Measurements from ENCODE around the gene OR51E2.
"Not testable (repeated sequence)": the region's sequence is repeated elsewhere in the genome, so short reads cannot be mapped to it uniquely, and the experiment has no call there.

OR51E2 gene

DNA sequence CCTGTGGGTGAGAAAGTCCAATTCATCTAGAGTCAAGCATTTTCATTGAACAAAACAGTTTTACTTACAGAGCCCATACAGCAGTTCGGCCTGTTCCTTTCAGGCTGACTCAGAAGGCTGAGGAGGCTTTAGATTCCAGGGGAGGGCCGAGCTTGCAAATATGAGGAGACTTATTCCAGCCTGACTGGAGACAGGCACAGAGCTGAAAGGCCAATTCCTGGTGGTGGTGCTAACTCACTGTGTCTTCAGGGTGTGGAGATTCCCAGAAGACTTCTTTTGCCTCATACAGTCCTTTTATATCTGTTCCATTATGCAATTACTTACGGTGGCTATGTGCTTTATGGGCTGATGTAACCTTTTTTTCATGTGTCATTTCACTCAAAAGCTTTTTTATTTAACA, at the start of gene OR51E2:
OR51E2 (minus strand) TSS at position 269 of the 400 bp plus-strand sequence. CDS start 15,142 bp downstream, outside the sequence.
- DNase-seq (ENCODE audit: low read depth in 2 of 2) = no peak

GRCh38 chr11:4740735-4741134, 43.1 kb upstream of the OR51E2 start:
- no peak for DNase-seq (ENCODE audit: low read depth in 2 of 2)

- DNase-seq (ENCODE audit: low read depth in 2 of 2) = no peak
These were observed 29.5 kb upstream of the OR51E2 start for GRCh38 chr11:4727171-4727570.

GRCh38 chr11:4722616-4723534, 25.2 kb upstream of the OR51E2 start:
- not testable (repeated sequence) for DNase-seq (ENCODE audit: low read depth in 2 of 2)

DNA sequence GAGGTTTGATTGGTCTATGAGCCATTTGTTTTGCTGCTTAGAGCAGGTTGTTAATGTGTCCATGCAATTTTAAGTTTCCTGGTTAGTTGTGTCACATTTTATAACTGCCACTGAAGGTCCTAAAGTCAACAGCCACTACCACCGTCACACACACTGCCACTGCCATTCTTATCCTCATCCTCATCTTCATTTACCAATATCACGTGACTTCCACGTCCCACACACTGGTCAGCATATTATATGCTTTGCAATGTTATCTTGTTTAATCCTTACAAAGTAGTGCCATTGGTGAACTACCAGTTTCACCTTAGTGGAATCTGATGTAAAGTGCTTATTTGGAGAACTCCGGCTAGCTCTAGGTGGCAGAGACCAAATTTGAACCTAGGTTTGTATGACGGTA, 16.6 kb upstream of the OR51E2 start:
- DNase-seq (ENCODE audit: low read depth in 2 of 2) = no peak

DNA sequence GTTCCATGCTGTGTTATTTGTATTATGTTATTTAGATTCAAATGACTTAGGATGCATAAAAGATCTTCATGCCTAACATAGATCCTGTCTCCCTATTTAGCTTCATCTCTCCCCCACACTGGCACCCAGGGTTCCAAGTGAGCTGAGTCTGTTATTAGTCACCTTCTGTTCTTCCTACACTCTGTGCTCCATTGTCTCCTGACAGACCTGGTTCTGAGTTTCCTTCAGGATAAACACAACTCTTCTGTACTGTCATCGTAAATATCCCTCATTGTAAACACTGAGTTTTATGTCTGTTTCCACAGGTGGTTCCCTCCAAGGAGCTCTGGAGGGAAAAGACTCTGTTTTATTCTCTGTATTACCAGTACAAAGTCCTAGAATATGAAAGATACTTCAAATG, 15.6 kb upstream of the OR51E2 start:
- DNase-seq (ENCODE audit: low read depth in 2 of 2) = no peak

DNA sequence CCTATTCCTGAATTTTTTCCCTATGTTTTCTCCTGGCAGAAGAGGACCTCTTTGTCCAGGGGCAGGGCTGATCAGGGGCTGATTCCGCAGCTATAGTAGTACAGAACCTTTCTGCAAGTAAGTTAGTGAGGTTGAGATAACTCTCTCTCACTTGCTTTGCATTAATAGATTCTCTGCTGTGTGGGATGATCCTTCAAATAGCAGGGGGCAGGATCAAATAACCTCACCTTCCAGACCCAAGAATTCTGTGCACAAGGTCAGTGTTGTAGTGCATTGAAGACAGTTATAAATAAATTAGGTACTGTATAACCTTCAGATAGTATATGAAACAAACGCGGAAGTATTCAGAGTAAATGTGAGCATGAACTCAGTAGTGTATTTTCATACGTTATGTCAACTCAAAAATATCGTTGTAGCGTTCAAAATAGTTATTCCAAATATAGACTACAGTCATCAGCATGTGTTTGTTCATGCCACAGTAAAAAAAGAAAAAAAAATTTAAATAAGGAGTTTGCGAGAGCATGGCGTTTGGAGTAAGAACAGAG, 7.2 kb upstream of the OR51E2 start:
- DNase-seq (ENCODE audit: low read depth in 2 of 2) = no peak

DNA sequence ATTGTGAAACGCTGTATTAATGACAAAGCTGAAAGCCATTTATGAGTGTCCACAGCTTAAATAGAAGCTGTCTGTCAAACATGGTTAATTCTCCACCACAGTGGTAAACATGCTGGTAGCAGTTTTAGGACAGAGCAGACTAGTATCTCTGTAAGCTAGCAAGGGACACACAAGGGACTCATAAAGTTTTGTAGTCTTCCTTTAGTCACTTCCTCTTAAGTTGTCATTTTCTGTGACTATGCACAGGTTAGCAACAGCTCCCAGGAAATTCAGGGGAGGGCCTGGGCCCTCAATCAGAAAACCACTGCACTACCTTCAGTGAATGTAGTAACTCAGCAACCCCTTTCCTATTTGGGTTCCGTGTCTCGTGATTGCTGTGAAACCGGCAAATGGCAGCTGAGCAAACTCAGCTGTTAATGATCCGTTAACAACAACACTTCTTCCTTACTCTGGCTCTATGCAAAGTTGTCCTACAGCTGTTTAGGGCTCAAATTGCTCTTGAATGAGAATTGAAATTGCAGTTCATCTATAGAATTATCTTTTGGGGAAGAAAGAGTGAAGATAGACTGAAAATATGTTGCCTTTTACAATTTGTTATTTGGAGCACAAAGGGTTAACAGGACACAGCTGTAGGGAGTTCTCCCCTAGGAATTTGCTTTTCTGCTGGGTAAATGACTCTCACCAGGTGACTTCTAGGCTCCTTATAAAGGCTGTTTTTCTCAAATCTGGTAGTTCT, 6.6 kb upstream of the OR51E2 start, which contains the start of gene MMP26:
MMP26 (plus strand) TSS at position 731 of the 736 bp plus-strand sequence.
- DNase-seq (ENCODE audit: low read depth in 2 of 2) = no peak

- no peak for DNase-seq (ENCODE audit: low read depth in 2 of 2)
These were observed 2.8 kb upstream of the OR51E2 start for GRCh38 chr11:4700436-4700820.

GRCh38 chr11:4699697-4700435, 2.2 kb upstream of the OR51E2 start:
- no peak for DNase-seq (ENCODE audit: low read depth in 2 of 2)

DNA sequence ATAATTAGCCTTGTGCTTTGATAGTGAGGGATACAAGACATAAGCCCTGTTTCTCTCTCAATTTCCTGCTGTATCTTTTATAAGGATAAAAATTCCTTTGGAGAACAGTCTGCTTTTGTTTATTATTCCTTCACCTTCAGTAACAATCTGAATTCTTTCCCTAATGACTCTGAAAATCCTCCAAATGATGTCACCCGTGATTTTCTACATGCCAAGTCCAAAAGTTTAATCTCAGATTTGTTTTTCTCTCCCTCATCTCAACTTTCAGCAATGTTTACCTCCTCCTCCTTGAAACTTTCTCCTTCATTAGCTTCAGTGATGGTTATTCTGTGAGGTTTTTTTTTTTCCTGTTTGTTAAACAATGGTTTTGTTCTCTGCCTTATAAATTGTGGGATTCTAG, 2.2 kb downstream of the OR51E2 start:
- DNase-seq (ENCODE audit: low read depth in 2 of 2) = no peak

GRCh38 chr11:4684631-4685285, 12.9 kb downstream of the OR51E2 start:
- no peak for DNase-seq (ENCODE audit: low read depth in 2 of 2)

DNA sequence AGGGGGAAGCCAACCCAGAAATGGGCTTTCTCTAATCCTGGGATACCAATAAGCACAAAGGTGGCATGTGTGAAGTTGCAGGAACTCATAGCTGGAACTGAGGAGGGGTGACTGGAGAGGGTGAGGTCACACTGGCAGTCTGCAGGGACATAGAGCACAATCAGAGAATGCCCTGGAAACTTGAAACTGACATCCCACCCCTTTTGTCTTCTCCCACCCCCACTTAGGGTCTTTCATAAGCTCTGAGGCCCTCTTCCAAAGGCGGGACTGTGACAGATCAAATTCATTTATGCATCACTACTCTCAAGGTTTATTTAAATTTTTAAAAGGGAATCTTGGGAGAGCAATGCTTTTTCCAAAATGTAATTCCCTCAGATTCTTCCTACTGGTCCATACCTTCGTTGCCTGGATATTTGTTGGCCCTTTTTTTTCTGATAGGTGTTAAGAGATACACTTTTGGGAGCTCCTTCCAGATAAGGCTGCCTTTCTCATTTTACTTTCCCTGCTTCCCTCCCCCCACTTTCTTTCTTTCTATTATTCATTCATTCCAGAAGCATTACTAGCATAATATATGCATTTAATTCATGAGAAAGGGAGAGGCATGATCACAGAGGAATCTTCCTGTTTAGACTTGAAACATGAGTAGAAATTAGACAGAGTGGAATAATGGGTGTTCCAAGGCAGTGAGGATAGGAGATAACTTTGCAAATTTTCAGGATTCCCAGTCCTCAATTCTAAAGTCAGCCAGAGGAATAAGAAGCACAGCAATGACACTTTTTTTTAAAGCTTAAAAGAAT, 14.8 kb downstream of the OR51E2 start:
- DNase-seq (ENCODE audit: low read depth in 2 of 2) = no peak

DNA sequence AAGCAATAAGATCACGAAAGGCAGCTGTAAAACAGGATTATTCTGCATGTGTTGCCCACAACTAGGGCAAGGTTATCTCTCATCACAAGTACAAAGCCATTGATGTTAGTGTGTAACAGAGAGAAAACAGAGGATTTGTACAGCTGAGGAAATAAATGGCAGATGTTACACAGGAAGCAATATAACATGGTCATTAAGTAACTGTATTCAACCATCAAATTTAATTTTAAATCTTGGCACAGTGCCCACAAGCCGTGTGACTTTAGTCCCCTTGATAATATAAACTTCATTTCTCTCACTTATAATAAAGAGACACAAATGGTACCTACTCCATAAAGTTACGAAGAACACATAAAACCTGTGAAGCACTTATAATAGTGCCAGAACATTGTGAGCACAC, 17.3 kb downstream of the OR51E2 start:
- no peak for DNase-seq (ENCODE audit: low read depth in 2 of 2)

DNA sequence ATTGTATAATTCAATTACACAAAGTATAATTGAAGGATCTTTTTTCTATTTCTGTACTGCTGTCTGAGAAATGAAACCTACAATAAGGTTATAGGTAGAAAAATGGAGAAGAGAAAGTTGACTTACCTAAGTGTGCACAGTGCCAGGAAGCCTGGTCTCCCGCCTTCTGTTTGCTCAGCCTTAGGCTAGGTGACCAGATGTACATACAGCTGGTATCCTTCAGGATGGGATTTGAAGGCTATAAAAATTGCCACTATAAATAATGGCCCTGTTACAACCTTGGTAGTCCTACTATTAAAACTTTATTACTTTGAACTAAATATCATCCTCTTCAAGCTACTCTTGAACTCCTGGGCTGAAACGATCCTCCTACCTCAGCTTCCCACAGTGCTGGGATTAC, 19.7 kb downstream of the OR51E2 start:
- no peak for DNase-seq (ENCODE audit: low read depth in 2 of 2)

GRCh38 chr11:4673781-4674180, 23.9 kb downstream of the OR51E2 start:
- no peak for DNase-seq (ENCODE audit: low read depth in 2 of 2)

GRCh38 chr11:4672470-4672869, 25.2 kb downstream of the OR51E2 start:
- no peak for DNase-seq (ENCODE audit: low read depth in 2 of 2)

DNA sequence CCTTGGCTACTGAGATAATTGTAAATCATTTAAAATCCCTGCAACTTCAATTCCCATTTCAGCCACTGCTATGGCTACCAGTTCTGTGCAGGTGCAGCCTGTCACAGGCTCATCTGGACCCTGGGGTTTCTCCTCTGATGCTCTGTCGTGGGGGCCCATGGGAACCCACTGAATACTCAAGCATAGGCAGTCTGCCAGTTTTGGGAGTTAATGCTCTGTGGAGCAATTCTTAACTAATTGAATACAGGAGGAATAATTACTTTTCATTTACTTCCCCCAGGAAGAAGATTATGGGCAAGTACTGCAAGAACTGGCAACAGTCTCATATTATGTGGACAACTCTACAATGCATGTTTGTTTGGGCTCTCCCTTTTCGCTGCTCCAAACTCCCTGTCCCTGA, 25.9 kb downstream of the OR51E2 start:
- DNase-seq (ENCODE audit: low read depth in 2 of 2) = no peak

GRCh38 chr11:4665424-4665823, 32.2 kb downstream of the OR51E2 start:
- no peak for DNase-seq (ENCODE audit: low read depth in 2 of 2)

GRCh38 chr11:4664786-4665185, 32.9 kb downstream of the OR51E2 start:
- no peak for DNase-seq (ENCODE audit: low read depth in 2 of 2)

DNA sequence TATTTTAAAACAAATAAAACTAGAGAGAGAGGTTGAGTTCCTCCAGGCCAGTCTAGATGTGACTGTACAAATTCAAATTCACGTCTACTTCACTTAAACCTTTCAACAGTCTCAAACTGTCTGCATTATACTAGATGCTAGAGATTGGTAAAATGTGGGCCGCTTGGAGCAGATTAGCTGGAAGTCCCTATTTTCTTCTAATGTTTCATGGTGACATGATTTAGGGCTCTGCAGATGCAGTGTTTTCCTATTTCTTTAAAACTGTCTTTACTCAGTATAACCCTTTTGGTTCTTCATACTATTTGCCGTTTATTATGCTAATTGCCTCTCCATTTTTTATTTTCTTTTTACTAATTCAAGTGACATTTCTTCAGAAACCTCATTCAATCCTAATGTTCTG, 33.5 kb downstream of the OR51E2 start:
- no peak for DNase-seq (ENCODE audit: low read depth in 2 of 2)

All from stimulated activated CD4-positive, alpha-beta T cell treated with anti-CD3 and anti-CD28 coated beads, Interleukin-4, amount 100 ng/mL, for 48 hours (primary cell).